Activated CD4-positive, alpha-beta T cell treated with anti-CD3 and anti-CD28 coated beads, Interleukin-2, amount 10 ng/mL, durations not matched to agents 7 days and 5 days (primary cell): ENCODE measurements around the gene UBE2H. TPM values are rescaled to one million over a fixed set of nuclear protein-coding genes. Genes with fewer than 3 reads are reported as not detected.

Experiments used
- CTCF ChIA-PET: fragments of 350-600 bp; sonication (Branson Sonifier 250); formaldehyde crosslinking; loops from one replicate; lab custom pipeline; 2021; ENCODE audit warnings: antibody characterized with exemption; lab: Charles Lee
- POLR2A ChIA-PET: fragments of 350-600 bp; sonication (Branson Sonifier 250); formaldehyde crosslinking; loops from one replicate; lab custom pipeline; 2021; ENCODE audit warnings: antibody characterized with exemption; lab: Charles Lee
- DNase-seq: peaks from one replicate; pipeline ENCODE4 v3.0.0-alpha.2; 2020
- H3K27ac Mint-ChIP-seq: one replicate; pipeline ENCODE4 v1.8.0; 2021; ENCODE audit warnings: mild to moderate bottlenecking, moderate library complexity, mixed read lengths
- H3K27me3 Mint-ChIP-seq: one replicate; pipeline ENCODE4 v1.8.0; 2021; ENCODE audit warnings: mixed read lengths
- H3K36me3 Mint-ChIP-seq: one replicate; pipeline ENCODE4 v1.8.0; 2021; ENCODE audit warnings: low read depth, mixed read lengths
- H3K4me1 Mint-ChIP-seq: one replicate; pipeline ENCODE4 v1.8.0; 2021; ENCODE audit warnings: mixed read lengths
- H3K4me3 Mint-ChIP-seq: one replicate; pipeline ENCODE4 v1.8.0; 2021; ENCODE audit warnings: mild to moderate bottlenecking, moderate library complexity, mixed read lengths
- H3K9me3 Mint-ChIP-seq: one replicate; pipeline ENCODE4 v1.8.0; 2021; ENCODE audit warnings: mixed read lengths
- total RNA-seq, 2 experiments: library from RNA; stranded (reverse); gene quantifications; one replicate each; pipeline ENCODE4 v1.2.3, GENCODE V29; 2021

Gene UBE2H
- total RNA-seq, 2 experiments from 2014 or later: 34.9 to 40.3 TPM

DNA sequence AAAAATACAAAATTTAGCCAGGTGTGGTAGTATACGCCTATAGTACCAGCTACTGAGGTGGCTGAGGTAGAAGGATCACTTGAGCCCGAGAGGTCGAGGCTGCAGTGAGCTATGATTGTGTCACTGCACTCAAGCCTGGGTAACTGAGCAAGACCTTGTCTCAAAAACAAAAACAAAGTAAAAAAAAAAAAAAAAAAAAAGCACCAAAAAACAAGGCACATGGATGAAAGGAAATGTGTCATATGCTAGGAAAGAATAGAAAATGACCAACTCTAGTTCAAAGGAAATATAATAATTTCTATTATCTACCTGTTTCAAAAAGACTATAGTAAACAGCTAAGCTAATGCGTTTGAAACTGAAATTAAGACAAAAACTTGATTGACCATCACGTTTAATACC is 33.8 kb downstream of the UBE2H start:
- ChIA-PET POLR2A (no interaction called here), CTCF (interaction anchor here (0.9 kb wide), 2 partner anchors 12 to 33 kb away, joined by 3 to 5 read pairs; no protein-coding TSS in a partner anchor)
- Mint-ChIP-seq H3K9me3 (no peaks in the 10 kb centered on the region), H3K27ac (no peak overlapping the region), H3K4me1 (peaks cover 25% of the 10 kb centered on the region), H3K36me3 (peaks cover 21% of the 10 kb centered on the region), H3K4me3 (no peak overlapping the region), H3K27me3 (no peaks in the 10 kb centered on the region)
- DNase-seq: no peak

DNA sequence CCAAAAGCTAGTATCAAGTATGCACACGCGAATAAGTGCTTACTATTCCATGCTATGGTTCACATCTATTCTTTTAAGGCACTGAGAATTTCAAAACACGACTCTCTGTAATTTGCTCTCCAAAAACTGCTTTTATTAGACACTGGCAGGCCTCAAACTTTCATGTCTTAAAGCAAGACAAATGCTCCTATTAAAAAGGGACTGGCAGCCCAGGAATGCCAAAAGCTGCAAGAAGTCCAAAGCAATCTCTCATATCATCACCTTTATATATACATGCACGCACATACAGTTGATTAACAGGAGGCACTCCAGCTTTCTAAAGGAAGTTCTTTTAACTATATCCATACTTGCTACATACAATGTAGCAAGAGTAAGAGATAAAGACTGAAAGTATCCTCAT is 34.8 kb downstream of the UBE2H start:
- Mint-ChIP-seq H3K4me1 (peaks cover 19% of the 10 kb centered on the region), H3K4me3 (no peak overlapping the region), H3K27ac (no peak overlapping the region), H3K9me3 (no peaks in the 10 kb centered on the region), H3K36me3 (peaks cover 21% of the 10 kb centered on the region), H3K27me3 (no peaks in the 10 kb centered on the region)
- POLR2A ChIA-PET: interaction anchor here (0.6 kb wide), 1 partner anchor 25 kb away, joined by 3 read pairs; no protein-coding TSS in a partner anchor
- no peak for DNase-seq
- CTCF ChIA-PET: interaction anchor here (0.6 to 0.7 kb wide), 2 partner anchors 8 to 136 kb away, joined by 3 to 4 read pairs; no protein-coding TSS in a partner anchor

- Mint-ChIP-seq H3K27me3 (no peaks in the 10 kb centered on the region), H3K4me3 (no peak overlapping the region), H3K36me3 (peaks cover 31% of the 10 kb centered on the region), H3K4me1 (peaks cover 19% of the 10 kb centered on the region), H3K9me3 (no peaks in the 10 kb centered on the region), H3K27ac (peak overlapping the region; percentile 19)
- DNase-seq: no peak
- POLR2A ChIA-PET: no interaction called here
- CTCF ChIA-PET: interaction anchor here (1.5 kb wide), 1 partner anchor 33 kb away, joined by 3 read pairs; no protein-coding TSS in a partner anchor
Observed at GRCh38 chr7:129914536-129915272, 38.1 kb downstream of the UBE2H start.

DNA sequence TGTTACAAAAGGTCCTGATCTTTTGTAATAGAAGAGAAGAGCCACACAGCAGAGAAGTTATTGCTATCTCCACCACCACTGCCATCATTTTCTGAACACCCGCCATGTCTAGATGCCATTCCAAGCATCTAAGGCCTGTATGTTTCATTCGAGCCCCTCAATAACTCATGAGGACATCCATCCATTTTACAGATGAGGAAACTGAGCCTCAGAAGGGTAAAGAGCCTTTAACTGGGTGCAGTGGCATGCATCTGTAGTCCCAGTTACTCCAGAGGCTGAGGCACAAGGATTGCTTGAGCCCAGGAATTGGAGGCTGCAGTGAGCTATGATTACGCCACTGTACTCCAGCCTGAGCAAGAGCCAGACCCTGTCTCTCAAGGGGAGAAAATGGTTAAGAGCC is 39.3 kb downstream of the UBE2H start:
- CTCF ChIA-PET: interaction anchor here (0.6 to 0.7 kb wide), 2 partner anchors 35 to 46 kb away, joined by 3 to 4 read pairs; no protein-coding TSS in a partner anchor
- DNase-seq: no peak
- no peaks in the 10 kb centered on the region for H3K27me3 Mint-ChIP-seq
- no peak overlapping the region for H3K4me3 Mint-ChIP-seq
- H3K27ac Mint-ChIP-seq: no peak overlapping the region
- peaks cover 34% of the 10 kb centered on the region for H3K36me3 Mint-ChIP-seq
- H3K4me1 Mint-ChIP-seq: peaks cover 17% of the 10 kb centered on the region
- no peaks in the 10 kb centered on the region for H3K9me3 Mint-ChIP-seq
- POLR2A ChIA-PET: no interaction called here

GRCh38 chr7:129911790-129912189 is 41.0 kb downstream of the UBE2H start:
- POLR2A ChIA-PET: interaction anchor here (0.7 kb wide), 1 partner anchor 136 kb away, joined by 3 read pairs; no protein-coding TSS in a partner anchor
- DNase-seq: no peak
- no peaks in the 10 kb centered on the region for H3K27me3 Mint-ChIP-seq
- H3K4me1 Mint-ChIP-seq: peaks cover 27% of the 10 kb centered on the region
- no peak overlapping the region for H3K27ac Mint-ChIP-seq
- no peak overlapping the region for H3K4me3 Mint-ChIP-seq
- H3K9me3 Mint-ChIP-seq: peaks cover 8% of the 10 kb centered on the region
- CTCF ChIA-PET: no interaction called here
- peaks cover 41% of the 10 kb centered on the region for H3K36me3 Mint-ChIP-seq

DNA sequence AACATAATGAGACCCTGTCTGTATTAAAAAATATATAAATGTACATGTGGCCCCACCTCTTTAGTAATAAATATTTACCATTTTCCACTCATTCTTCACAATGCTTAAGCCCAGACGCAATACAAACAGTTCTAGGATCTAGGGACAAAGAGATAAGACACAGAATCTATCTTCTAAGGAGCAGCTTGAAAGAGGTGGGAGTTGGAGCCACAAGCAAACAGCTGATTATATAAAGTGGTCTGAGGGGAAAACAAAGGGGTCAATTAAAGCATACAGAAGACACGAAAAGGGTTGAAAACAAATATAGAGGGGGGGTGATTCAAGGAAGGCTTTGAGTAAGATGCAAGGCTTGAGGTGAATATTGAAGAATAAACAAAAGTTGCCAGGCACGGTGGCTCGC is 43.1 kb downstream of the UBE2H start:
- Mint-ChIP-seq H3K4me1 (peaks cover 30% of the 10 kb centered on the region), H3K4me3 (no peak overlapping the region)
- POLR2A ChIA-PET: no interaction called here

GRCh38 chr7:129908181-129908580 is 44.6 kb downstream of the UBE2H start:
- Mint-ChIP-seq H3K36me3 (peaks cover 61% of the 10 kb centered on the region), H3K9me3 (peaks cover 18% of the 10 kb centered on the region), H3K4me3 (no peak overlapping the region), H3K27ac (no peak overlapping the region), H3K4me1 (peaks cover 29% of the 10 kb centered on the region), H3K27me3 (no peaks in the 10 kb centered on the region)
- ChIA-PET CTCF (no interaction called here), POLR2A (no interaction called here)
- DNase-seq: no peak

More for the DNA sequence above, 43.1 kb downstream of the UBE2H start:
- Mint-ChIP-seq H3K27ac (no peak overlapping the region), H3K9me3 (peaks cover 18% of the 10 kb centered on the region), H3K27me3 (no peaks in the 10 kb centered on the region), H3K36me3 (peaks cover 56% of the 10 kb centered on the region)
- no peak for DNase-seq
- CTCF ChIA-PET: interaction anchor here (0.5 kb wide), 1 partner anchor 9 kb away, joined by 3 read pairs; no protein-coding TSS in a partner anchor

- Mint-ChIP-seq H3K27ac (no peak overlapping the region), H3K4me1 (peaks cover 34% of the 10 kb centered on the region), H3K9me3 (peaks cover 18% of the 10 kb centered on the region), H3K4me3 (no peak overlapping the region), H3K36me3 (peaks cover 61% of the 10 kb centered on the region), H3K27me3 (no peaks in the 10 kb centered on the region)
- ChIA-PET CTCF (interaction anchor here (0.9 kb wide), 2 partner anchors 8 to 10 kb away, joined by 3 read pairs; no protein-coding TSS in a partner anchor), POLR2A (no interaction called here)
- DNase-seq: no peak
Observed at GRCh38 chr7:129907122-129907736, 45.5 kb downstream of the UBE2H start.

GRCh38 chr7:129906700-129907099 is 46.1 kb downstream of the UBE2H start:
- H3K9me3 Mint-ChIP-seq: peaks cover 18% of the 10 kb centered on the region
- no peak for DNase-seq
- H3K27me3 Mint-ChIP-seq: no peaks in the 10 kb centered on the region
- ChIA-PET POLR2A (no interaction called here), CTCF (interaction anchor here (0.9 to 1.5 kb wide), 4 partner anchors 9 to 65 kb away, joined by 3 to 4 read pairs (median 3); no protein-coding TSS in a partner anchor)
- no peak overlapping the region for H3K4me3 Mint-ChIP-seq
- H3K27ac Mint-ChIP-seq: peak overlapping the region; percentile 58
- peaks cover 60% of the 10 kb centered on the region for H3K36me3 Mint-ChIP-seq
- peaks cover 34% of the 10 kb centered on the region for H3K4me1 Mint-ChIP-seq

DNA sequence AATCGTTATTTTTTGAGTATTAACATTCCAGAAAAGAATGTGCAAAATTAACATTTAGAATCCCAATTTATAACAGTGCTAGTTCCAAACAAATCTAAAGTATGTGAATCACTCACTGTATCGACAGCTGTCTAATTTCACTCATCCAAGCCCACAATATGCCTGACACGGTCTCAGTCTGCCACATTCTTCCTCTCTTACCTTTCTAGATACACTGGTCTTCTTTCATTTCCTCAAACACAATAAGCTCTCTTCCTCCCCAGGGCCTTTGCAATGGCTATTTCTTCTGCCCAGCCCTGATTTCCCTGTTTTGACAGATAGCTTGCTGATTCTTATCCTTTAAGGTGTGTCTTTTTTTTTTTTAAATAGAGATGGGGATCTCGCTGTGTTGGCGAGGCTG is 48.8 kb downstream of the UBE2H start:
- POLR2A ChIA-PET: no interaction called here
- H3K27ac Mint-ChIP-seq: no peak overlapping the region
- no peak for DNase-seq
- H3K36me3 Mint-ChIP-seq: peaks cover 46% of the 10 kb centered on the region
- CTCF ChIA-PET: interaction anchor here (1.6 kb wide), 1 partner anchor 10 kb away, joined by 5 read pairs; no protein-coding TSS in a partner anchor
- H3K4me1 Mint-ChIP-seq: peaks cover 34% of the 10 kb centered on the region
- no peaks in the 10 kb centered on the region for H3K27me3 Mint-ChIP-seq
- H3K4me3 Mint-ChIP-seq: no peak overlapping the region
- peaks cover 18% of the 10 kb centered on the region for H3K9me3 Mint-ChIP-seq

GRCh38 chr7:129902788-129903422 is 49.9 kb downstream of the UBE2H start:
- peaks cover 39% of the 10 kb centered on the region for H3K36me3 Mint-ChIP-seq
- ChIA-PET CTCF (interaction anchor here (1.6 kb wide), 1 partner anchor 9 kb away, joined by 5 read pairs; no protein-coding TSS in a partner anchor), POLR2A (interaction anchor here (0.6 kb wide), 1 partner anchor 48 kb away, joined by 3 read pairs; no protein-coding TSS in a partner anchor)
- DNase-seq: no peak
- no peak overlapping the region for H3K27ac Mint-ChIP-seq
- no peak overlapping the region for H3K4me3 Mint-ChIP-seq
- peaks cover 32% of the 10 kb centered on the region for H3K4me1 Mint-ChIP-seq
- H3K27me3 Mint-ChIP-seq: no peaks in the 10 kb centered on the region
- peaks cover 15% of the 10 kb centered on the region for H3K9me3 Mint-ChIP-seq

DNA sequence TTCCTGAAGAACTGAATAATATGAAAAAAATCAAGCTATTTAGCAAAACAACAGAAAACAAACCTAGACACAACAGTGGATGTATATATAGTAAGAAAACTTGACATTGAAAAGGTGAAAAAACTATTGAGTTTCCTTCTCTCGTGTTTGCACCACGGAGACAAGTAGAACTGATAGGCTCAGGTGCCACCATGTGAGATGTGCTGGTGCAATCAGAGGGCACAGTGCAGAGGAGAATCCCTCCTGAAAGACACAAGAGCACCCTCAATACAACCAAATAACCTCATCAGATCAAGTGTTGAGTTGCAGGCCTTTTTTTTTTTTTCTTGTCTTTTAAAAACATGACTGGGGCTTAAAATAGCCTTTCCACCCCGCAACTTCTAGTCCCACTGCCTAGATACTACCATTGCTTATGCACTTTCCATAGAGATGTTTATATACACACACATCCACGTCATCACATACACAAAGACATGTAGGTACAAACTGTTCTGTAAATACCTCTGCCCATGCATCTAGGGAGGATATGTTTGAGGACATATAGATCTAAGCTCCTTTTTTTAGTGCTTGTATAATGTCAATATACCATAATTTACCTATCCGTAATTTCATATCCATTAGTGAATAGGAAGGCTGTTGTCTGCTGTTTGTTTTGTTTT is 54.1 kb downstream of the UBE2H start:
- peaks cover 9% of the 10 kb centered on the region for H3K36me3 Mint-ChIP-seq
- CTCF ChIA-PET: no interaction called here
- no peaks in the 10 kb centered on the region for H3K9me3 Mint-ChIP-seq
- H3K4me3 Mint-ChIP-seq: no peak overlapping the region
- H3K27ac Mint-ChIP-seq: no peak overlapping the region
- H3K27me3 Mint-ChIP-seq: no peaks in the 10 kb centered on the region
- DNase-seq: no peak
- POLR2A ChIA-PET: no interaction called here
- H3K4me1 Mint-ChIP-seq: peaks cover 5% of the 10 kb centered on the region
